DMS53 (cell line): ENCODE measurements around the gene SLC35B4.

Experiments
- DNase-seq: peaks from one replicate; lab custom pipeline; 2025; lab: John Stamatoyannopoulos, UW

SLC35B4 gene

DNA sequence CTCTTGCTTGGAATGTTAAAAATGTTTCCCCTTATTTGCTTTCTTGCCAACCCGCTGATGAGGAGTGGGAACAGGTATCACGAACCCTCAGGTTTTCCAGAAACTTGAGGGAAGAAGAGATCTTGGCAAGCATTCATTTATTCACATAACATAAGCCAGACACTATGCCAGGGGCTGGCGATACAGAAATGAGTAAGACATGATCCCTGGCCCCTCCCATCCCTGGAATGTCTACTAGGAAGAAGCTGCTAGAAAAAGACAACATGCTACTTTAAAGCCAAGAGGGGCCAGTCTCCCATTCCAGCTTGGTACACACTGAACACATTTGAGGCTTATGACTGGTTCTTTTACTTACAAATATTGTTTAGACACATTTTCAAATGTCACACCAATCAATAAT, 26.4 kb downstream of the SLC35B4 start:
- no peak for DNase-seq

DNA sequence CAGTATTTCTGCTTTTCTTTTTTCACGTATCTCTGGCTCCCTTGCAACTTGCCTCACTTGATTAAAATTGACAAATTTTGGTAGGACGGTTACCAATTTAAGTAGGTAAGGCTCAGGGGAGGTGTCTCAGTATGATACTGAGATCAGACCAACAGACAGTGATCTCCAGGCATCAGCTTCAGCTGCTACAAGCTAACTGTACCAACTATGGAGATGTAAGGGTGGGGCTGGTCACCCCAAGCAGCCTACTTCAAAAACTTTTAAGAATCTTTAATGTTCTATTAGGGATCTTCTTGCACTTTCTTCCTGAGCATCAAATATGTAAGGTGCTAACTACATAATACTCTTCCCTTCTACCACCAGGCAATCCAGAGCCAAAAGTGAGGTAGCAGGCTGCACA, 26.9 kb downstream of the SLC35B4 start:
- DNase-seq, result no peak

DNA sequence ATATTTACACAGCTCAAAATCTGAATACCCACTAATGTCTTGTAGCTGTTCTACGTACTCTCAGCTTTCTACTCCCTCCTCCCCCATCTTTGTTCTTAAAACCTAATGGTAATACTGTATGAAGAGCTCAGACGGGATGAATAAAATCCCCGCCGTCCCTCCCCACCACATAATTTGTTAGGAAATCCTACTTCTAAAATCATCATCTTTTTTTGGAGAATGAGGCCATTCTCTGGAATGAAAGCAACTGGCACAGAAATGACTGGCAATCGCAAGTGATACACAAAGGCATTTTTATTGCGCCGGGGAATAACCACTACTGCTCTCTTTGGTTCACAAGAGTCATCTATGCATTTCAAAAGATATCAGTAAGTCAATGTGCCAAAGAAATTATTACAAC, 27.3 kb downstream of the SLC35B4 start:
- DNase-seq, result no peak

DNA sequence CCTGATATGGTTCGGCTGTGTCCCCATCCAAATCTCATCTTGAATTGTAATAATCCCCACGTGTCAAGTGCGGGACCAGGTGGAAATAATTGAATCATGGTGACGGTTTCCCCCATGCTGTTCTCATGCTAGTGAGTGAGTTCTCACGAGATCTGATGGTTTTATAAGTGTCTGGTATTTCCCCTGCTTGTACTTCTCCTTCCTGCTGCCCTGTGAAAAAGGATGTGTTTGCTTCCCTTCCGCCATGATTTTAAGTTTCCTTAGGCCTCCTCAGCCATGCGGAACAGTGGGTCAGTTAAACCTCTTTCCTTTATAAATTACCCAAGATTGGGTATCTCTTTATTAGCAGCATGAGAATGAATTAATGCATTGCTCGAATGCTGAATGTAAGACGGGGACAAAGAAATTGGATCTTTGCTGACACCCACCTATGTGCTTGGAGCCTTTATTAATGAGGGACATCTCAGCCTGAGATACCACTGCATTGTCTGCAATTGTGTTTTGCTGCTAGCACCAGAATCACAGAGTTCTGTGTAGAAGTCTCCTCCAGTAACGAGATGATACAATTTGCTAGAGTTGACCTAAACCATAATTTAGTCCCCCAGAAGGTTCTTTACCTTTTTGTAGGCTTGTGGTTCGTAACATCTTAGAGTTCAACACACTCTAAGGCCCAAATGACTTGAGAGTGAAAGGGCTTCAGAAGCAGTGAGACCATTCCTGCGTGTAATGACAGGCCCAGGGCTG, 28.6 kb downstream of the SLC35B4 start:
- no peak for DNase-seq

DNA sequence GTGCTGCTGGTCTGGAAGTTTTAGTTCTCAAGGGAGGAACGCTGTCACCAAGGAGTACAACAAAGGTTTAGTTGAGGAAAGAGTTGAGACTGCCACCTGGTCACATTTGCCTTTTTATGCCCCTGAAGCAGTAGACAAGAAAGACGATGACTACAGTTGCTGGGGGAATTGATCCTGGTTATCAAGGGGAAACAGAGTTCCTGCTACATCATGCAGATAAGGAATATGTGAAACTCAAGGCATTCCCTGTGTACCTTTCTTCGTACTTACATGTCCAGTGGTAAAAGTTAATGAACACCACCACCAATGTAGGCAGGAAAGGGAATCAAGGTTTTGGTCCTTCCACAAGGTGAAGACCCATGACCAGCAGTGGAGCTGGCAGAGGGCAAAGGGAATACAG, 31.8 kb downstream of the SLC35B4 start:
- DNase-seq, result no peak

DNA sequence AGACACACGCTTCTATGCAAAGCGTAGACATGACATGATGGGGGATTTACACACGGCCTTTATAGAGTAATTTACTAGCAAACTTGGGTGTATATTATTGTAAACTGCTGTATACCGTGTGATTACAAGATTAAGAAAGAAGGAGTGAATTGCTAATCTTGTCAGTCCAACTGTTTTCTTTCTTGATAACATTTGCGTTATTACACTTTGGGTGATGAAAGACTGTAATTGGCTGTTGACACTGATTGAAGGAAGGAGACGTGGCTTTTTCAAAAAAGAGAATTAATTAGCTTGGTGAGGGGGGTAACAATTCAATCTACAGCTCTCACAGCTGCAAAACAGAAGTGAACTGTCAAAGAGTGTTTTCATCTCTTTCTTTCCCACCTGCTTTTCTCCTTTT, 32.7 kb downstream of the SLC35B4 start:
- no peak for DNase-seq

DNA sequence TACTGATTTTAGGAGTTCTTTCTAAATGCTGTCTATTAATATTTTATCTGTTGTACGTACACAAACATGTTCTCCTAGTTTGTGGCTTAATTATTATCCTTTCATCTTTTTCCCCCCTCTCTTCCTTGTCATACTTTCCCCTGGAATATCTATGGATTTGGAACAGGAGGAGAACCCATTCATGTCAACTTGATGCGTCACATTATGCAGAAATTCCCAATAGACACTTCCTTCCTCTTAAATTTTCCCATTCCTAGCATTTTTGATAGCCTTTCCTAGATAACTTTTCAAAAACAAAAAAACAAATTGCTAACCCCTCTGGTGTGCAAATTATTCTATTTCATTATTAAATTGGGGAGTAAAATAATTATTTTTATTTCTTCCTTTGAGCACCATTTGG, 36.2 kb downstream of the SLC35B4 start:
- DNase-seq, result no peak

DNA sequence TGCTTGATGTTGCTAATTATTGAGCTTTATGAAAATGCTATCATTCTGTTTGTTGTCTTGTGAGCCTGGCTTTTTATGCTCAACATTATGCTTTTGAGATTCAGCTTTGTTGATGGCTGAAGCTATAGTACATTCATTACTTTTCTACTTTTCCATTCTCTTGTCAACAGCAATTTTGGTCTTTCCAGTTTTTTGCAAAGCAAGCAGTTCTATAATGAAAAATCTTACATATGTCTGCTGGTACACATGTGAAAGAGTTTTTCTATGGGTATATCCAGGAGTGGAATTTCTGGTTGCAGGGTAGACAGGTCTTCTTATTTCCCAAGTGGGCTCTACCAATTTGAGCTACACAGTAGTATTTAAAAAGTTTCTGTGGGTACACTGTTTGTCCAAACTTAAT, 36.8 kb downstream of the SLC35B4 start:
- DNase-seq, result no peak

DNA sequence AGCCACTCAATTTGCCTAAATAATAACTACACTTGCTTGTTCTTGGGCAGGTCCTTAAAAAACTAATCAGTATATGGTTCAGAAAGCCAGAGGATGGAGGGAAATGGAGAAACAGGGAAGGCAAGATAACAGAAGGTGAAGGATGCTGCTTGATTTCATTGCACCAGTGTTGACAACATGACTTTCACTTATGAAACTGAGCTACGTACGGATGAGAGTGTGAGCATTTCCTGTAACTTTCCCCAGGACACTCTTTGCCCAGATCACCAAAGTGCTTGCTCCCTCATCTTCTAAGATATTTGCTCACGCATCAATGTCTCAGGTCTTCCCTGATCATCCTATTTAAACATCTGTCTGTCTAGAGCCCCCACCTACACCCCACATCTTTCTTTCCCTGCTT, 37.4 kb downstream of the SLC35B4 start:
- no peak for DNase-seq

DNA sequence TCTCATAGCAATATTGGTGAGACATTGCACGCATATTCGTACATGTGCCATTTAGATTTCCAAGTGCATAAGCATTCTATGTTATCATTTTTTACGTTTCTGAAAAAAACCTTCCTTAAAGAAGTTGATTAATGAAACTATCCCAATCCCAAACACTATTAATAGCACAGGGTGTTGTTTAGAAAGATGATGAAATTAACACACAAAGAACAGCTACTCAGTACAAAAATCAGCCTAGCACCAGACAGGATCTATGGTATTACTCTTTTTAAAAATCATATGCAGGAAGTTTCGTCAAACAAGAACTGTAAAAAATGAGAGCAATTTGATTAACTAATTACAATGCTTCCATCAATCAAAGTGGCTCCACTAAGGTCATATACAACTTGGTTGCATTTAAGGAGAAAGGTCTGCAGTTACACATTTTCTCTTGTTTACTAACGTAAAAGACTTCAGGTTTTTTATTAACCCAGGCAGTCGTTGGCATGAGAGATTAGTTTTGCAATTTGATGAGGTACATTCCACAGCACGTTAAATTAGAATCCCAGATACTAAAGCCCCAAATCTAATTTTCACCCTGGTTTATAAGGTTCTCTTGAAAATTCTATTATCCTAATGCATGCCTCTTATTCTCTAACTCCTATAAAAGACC, 38.1 kb downstream of the SLC35B4 start:
- DNase-seq, result no peak

DNA sequence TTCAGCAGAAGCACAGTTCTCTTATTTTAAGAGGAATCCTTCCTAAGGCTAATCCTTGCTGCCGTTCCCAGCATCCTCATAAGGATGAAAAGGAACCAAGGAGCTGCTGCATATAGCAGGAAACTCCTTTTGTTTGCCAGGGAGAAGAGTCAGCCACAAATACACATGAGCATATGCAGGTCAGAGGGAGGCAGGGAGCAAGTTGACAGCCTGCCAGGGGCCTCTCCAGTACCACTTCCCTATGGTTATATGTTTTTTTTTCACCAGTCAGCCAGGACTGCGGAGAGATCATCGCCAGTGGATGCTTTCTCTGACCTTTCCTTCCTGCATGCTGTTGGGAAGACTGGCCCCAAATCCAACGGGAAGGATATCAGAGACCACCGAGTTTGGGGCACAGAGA, 39.8 kb downstream of the SLC35B4 start:
- DNase-seq, result peak; percentile 18

DNA sequence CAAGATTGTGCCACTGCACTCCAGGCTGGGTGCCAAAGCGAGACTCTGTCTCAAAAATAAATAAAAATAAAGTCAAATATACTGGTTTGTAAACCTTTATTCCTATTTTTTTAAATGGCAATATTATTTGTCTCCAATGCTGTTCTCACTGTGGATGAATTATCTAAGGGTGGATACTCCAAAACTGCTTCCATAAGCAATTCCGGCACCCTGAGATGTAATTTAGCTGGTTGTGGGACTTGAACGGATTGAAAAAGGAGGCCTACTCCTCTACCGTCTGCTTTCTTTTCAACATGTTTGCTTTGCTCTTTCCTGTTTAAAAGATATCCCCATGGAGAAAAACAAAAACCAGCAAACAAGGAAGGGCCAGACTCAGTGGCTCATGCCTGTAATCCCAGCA, 54.4 kb downstream of the SLC35B4 start:
- DNase-seq, result no peak

DNA sequence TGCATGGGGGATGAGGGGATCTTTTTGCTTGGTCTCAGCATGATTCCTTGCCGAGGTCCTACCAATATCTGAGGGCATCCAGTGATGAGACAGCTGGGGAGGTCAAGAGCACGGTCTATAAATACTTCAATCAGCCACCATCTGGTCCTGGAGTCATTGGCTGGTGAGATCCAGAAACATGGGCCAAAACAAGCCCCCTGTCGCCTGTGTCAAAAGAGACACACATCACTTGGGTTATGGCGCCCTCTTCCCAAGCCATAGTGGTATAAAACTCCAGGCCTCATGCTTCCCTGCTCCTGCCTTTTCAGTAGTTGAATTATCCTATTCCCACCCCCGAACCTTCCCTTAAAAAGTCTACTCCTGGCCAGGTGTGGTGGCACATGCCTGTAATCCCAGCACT, 60.9 kb downstream of the SLC35B4 start:
- DNase-seq, result peak; percentile 14

DNA sequence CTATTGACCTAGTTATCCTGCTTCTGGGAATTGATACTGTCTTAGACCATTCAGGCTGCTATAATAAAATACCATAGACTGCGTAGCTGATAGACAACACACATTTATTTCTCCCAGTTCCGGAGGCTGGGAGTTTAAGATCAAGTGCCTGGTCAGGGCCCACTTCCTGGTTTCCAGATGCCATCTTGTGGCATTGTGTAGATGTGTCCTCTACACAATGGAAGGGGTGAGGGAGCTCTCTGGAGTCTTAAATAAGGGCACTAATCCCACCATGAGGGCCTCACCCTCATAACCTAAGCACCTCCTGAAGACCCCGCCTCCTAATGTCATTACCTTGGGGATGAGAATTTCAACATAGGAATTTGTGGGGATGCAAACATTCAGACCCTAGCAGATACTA, 62.4 kb downstream of the SLC35B4 start:
- peak; percentile 67 for DNase-seq

DNA sequence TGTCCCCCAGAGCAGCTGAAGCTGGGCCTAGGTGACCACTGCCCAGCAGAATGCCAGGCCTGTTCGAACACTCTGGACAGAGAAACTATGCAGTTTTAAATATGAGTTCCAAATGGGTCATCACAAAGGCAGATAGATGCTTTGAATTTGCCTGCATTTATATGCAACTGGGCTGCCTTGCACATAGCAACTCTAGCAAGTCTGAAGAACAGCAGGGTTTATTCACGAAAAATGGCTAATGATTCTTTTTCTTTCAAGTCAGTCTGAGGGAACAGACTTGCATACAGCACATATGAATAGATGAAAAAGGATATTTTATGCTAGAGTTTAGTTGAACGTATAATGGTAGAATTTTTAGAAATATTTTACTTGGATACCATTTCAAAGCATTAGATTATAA, 68.5 kb downstream of the SLC35B4 start:
- DNase-seq, result no peak

DNA sequence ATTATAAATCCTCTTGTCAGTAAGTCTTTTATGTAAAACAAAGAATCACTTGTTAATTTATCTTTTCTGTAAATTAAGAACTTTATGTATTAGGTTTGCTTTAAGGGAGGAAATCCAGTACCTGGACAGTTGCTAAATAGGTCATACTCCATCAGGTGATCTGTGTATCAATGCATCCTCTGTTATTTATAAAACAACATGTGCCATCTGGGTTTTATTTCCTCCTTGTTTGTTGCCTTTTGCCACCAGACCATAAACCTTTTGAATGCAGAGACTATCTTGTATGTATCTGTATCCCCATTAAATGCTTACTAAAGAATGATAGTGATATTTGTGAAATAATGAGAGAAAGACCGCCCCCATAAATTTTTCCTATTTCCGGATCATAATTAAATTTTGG, 70.0 kb downstream of the SLC35B4 start:
- DNase-seq, result no peak

DNA sequence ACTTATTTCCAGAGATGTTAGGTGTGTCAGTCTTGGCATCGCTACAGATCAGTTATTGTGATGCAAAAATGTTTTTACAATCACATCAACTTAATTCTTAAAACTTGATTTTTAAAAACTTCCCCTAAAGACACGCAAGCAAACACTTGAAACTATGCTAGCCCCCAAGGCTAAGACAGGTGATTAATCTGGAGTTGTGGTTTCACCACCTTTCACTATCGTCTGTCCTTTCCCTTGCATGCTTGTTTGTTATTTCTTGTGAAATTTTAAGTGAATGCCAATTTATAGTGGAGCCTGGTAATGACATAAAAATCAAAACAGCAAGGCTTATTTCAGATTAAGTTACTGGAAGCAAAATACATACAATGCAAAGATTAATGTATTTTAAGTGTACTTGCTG, 70.4 kb downstream of the SLC35B4 start:
- DNase-seq, result no peak

DNA sequence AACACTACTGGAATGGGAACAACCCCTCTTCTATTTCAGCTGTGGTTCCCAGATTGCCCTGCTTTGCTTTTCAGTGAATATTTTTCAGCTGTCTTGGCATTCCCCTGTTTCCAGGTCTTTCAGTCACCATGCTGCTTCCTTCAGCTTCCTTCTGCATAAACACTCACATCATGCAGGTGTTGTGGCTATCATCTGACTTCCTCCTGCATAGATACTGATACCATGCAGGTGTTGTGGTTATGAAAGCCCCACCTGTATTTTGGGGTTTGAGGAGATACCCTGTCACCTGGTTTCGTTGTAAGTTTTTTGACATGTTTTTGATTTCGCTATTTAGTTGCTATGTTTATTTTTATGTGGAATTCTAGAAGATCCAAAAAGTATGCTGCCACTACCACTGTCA, 71.5 kb downstream of the SLC35B4 start:
- no peak for DNase-seq
